ENCODE data around the gene MED26. TPM values are rescaled to one million over a fixed set of nuclear protein-coding genes. Genes with fewer than 3 reads are reported as not detected.
A peak's percentile ranks its signal among the peaks of the same experiment; 100 is the strongest.

MED26 gene
- total and polyA plus RNA-seq, 2 of the 8 experiments (the other 6 are each of a cell fraction or from before 2014, with no cell fraction given), result 5.3 to 10.7 TPM

- FAIRE-seq (no peak), DNase-seq (ENCODE audit: low read depth in 1 of 2, low spot score in 2 of 2) (no peak)
- Histone ChIP-seq H2BK120ac (replicated peaks; ENCODE audit: low read depth, low read length) (no peak overlapping the region), H2BK5ac (ENCODE audit: low read depth, low read length) (no peak overlapping the region), H3K18ac (ENCODE audit: extremely low read depth, low read length) (no peak overlapping the region), H3K23me2 (ENCODE audit: low read depth, low read length) (0 out of 2 replicates have a peak, but pooled peaks cover under 1% of the 10 kb centered on the region), H3K4me2 (ENCODE audit: insufficient read depth in 1 of 2, low read depth in 2 of 2, low read length in 2 of 2) (no peak overlapping the region), H3K56ac (replicated peaks; ENCODE audit: insufficient read length, low read depth, low read length) (no peak overlapping the region), H4K91ac (replicated peaks; ENCODE audit: insufficient read length, low read length) (no peak overlapping the region), H4K5ac (ENCODE audit: insufficient read length, low read depth, low read length) (no peak overlapping the region), H3K27me3 (replicated peaks in 1 of 4; ENCODE audit: control insufficient read depth in 3 of 4, extremely low read depth in 1 of 4, insufficient read depth in 3 of 4, low read length in 3 of 4) (no peaks in the 10 kb centered on the region), H3K14ac (ENCODE audit: insufficient read length) (no peak overlapping the region), H4K20me1 (replicated peaks in 1 of 2; ENCODE audit: control insufficient read depth in 1 of 2, insufficient read depth in 2 of 2, low read length in 2 of 2) (peaks cover 25 to 44% of the 10 kb centered on the region in 2 experiments), H2AFZ (ENCODE audit: low read length) (no peak overlapping the region), H3K9me3 (ENCODE audit: insufficient read depth in 2 of 2, low read depth in 1 of 2, low read length in 1 of 2) (no peaks in the 10 kb centered on the region), H3K4ac (replicated peaks; ENCODE audit: insufficient read length, low read depth, low read length) (no peak overlapping the region), H2BK20ac (ENCODE audit: low read length) (no peak overlapping the region), H3K27ac (ENCODE audit: low read depth, low read length) (no peak overlapping the region), H3K4me1 (replicated peaks in 1 of 4; ENCODE audit: control insufficient read depth in 3 of 4, insufficient read depth in 4 of 4, low read length in 3 of 4) (peaks cover 0 to 4% (median 3%) of the 10 kb centered on the region in 4 experiments; a peak in 4 of 7 replicates), H3K79me1 (ENCODE audit: low read depth, low read length) (peaks cover 12% of the 10 kb centered on the region), H3K9ac (replicated peaks in 1 of 4; ENCODE audit: extremely low read depth in 1 of 4, low read depth in 3 of 4, low read length in 3 of 4) (no peak overlapping the region), H2BK15ac (ENCODE audit: low read length) (no peak overlapping the region), H2AK5ac (ENCODE audit: low read depth, low read length) (no peak overlapping the region), H3K4me3 (ENCODE audit: extremely low read depth in 1 of 4, insufficient read depth in 2 of 4, low read depth in 3 of 4, low read length in 4 of 4) (no peak overlapping the region), H4K8ac (ENCODE audit: extremely low read depth, insufficient read depth, low read length) (no peak overlapping the region), H2BK12ac (ENCODE audit: low read depth, low read length) (no peak overlapping the region), H3K23ac (ENCODE audit: insufficient read length) (no peak overlapping the region), H3K79me2 (ENCODE audit: control insufficient read depth in 1 of 2, insufficient read depth in 2 of 2, low read length in 2 of 2) (peaks cover 27 to 50% of the 10 kb centered on the region in 2 experiments), H3K36me3 (ENCODE audit: control insufficient read depth in 2 of 4, insufficient read depth in 4 of 4, low read length in 3 of 4) (peaks cover 21 to 63% (median 47%) of the 10 kb centered on the region in 4 experiments)
- POLR2A ChIA-PET (ENCODE audit: partially characterized antibody), result interaction anchor here (0.5 to 6.2 kb wide), 4 partner anchors 9 to 127 kb away, joined by 3 to 34 read pairs (median 8); partner anchors contain the start of gene SMIM7
- 97% methylated on average over 9 of the region's 9 CpGs; no CpG with 5 or more reads in 1 of the 2 experiments for WGBS, 2 experiments (ENCODE audit: extremely low coverage in 1 of 2, insufficient coverage in 1 of 2, insufficient read length in 1 of 2, insufficient replicate concordance in 2 of 2, low coverage in 1 of 2, low lambda C conversion rate in 2 of 2, missing lambda C conversion rate in 1 of 2)
- no peak for TF ChIP-seq USF2 (IDR thresholded peaks at IDR 0.05; ENCODE audit: low read length)
- TF ChIP-seq CTCF (IDR thresholded peaks at IDR 0.05; ENCODE audit: control extremely low read depth in 1 of 3, insufficient read depth in 1 of 3, low read depth in 1 of 3, low read length in 3 of 3), result peak in 1 of 3 experiments; percentile 7; a peak in 1 of 4 replicates
- CTCF ChIA-PET (ENCODE audit: partially characterized antibody), result interaction anchor here (1.0 kb wide), 3 partner anchors 12 to 94 kb away, joined by 3 to 4 read pairs (median 3); no protein-coding TSS in a partner anchor
Observed at GRCh38 chr19:16536130-16536529, 91.9 kb downstream of the MED26 start.

Data from H1 (cell line).